GM08714 (cell line): ENCODE results near the gene APRT.

ENCODE experiments used
- H3K4me3 ChIP-seq: fragments of 200-500 bp; sonication (Bioruptor generic); 2 replicates; pipeline ENCODE4 v1.5.1; 2014; ENCODE audit warnings: mild to moderate bottlenecking, low read length, inconsistent platforms
- ZNF274 ChIP-seq: IDR thresholded peaks from 2 replicates; pipeline ENCODE4 v1.6.1; 2012; ENCODE audit warnings: mild to moderate bottlenecking, low read depth, low read length

Gene APRT

DNA sequence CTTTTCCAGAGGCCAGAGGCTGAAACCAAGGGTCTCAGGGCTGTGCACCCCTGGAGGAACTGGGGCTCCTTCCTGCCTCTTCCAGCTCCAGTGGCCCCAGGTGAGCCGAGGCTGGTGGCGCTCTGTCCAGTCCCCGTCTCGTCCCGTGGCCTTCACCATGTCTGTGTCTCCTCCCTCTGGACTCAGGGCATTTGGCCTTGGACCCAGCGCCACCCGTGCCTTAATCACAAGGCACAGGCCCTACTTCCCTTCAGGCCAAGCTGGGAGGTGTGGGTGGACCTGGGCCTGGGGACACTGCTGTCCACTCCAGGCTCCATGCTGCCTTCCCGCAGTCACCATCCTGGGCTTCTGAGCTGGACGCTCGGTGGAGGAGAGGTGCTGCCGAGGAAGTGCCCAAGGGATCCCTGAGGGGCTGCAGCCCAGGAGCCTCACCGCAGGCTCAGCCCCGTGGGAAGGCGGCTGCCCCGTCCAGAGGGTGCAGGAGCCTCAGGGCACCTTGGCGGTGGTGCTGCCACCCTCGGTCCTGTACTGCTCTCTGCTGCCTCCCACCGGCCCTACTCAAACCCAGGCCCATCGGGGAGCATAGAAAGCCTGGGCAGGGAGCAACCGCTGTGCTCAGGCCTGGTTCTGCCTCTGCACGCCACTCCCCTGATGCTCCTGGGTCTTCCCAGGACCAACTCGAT, 9.6 kb upstream of the APRT start:
- no peak overlapping the region for H3K4me3 ChIP-seq
- TF ChIP-seq ZNF274, result no peak

- TF ChIP-seq ZNF274, result no peak
- no peak overlapping the region for H3K4me3 ChIP-seq
Measured at GRCh38 chr16:88820385-88821025, 8.8 kb upstream of the APRT start.

DNA sequence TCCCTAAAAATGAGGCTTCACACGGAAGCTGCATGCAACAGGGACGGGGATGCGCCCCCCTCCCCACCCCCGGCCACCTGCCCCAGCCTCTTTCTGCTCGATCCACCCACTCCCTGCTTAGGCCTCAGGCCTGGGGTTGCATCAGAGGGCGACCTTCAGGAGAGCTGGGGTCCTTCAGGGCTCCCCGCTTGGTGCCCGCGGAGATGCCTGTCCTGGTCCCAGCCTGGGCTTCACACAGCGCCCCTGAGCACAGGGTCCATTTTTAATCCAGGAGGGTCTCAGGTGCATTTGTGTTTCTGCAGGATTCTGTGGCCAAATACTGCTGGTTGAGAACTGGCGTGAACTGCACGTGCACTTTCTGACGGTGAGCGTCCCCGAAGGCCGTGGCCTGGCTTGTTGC, 7.4 kb upstream of the APRT start:
- no peak for TF ChIP-seq ZNF274
- H3K4me3 ChIP-seq, result no peak overlapping the region

DNA sequence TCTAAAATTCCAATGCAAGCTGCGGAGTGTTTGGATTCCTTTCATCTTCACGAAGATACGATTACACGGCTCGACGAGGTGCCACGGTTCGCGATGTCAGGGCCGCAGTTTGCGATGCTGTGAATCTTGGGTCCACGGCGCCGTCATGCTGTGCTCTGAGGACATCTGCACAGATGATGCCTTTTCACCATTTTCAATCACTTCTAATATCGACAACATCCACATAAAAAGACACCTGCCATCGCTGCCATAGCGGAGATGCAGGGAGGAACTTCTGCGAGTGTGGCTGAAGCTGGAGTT, 6.8 kb upstream of the APRT start:
- H3K4me3 ChIP-seq, result no peak overlapping the region
- no peak for TF ChIP-seq ZNF274

- no peak for TF ChIP-seq ZNF274
- no peak overlapping the region for H3K4me3 ChIP-seq
Measured at GRCh38 chr16:88817785-88818574, 6.3 kb upstream of the APRT start.

DNA sequence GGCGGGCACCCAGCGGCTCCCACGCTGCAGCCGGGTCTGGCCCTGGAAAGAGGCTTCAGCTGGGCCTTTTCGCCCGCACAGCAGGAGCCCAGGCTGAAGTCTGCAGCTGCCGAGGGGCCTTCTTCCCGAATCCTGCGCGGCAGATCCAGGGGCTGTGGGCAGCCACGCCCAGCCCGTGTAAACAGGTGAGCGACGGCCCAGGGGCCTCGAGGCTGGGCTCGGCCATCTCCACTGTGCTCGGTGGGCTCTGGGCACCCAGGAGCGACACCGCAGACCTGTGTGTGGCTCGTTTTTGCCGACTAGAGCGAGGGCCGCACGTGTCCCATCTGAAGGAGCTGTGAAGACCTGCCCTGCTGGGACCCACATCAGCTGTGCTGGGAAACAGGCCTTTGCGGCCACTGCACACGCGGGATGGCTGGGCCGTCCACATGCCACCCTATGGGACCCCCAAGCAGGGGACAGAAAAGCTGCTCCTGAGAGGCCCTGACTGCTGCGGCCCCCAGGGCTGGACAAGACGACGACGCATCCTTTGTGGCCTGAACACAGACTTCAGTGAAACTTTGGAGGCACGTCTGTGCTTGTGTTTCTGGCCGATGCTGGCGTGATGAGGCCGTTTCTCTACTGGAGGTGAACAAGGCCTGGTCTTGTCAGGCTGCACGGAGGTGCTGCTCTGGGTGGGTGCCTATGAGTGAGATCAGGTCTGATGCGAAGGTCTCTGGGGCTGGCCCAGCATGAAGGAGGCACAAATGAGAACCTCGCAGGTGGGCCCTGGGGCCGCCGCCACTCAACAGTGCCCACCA, 5.2 kb upstream of the APRT start:
- no peak overlapping the region for H3K4me3 ChIP-seq
- no peak for TF ChIP-seq ZNF274

DNA sequence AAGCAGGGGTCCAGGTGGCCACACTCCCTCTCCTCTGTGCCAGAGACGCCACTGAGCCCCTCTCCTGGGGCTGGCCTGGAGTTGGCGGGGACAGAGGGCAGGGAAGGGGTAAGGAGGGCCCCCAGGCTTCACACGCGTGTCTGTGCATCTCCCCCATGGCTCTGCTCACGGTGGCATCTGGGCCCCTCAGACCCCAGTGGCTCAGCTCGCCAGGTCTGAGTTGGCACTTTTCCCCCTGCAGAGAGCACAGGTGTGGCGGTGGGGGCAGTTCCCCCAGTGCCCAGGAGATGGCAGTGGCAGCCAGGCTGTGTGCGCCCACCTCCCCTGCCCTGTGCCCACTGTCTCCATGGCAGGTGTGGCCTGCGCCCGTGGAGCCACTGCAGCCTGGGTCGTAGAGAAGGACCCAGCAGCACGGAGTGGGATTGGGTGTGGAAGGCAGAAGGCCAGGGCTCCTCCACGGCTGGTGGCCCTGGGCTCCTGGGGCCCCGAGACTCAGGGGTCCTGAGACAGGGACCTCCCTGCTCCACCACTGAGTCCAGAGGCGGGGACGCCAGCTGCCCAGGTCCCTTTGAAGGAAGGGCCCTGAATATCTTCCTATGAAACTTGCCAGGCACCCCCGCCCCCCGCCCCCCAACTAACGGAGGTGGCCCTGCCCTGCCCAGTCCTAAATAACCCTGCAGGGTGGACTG, 4.3 kb upstream of the APRT start:
- no peak overlapping the region for H3K4me3 ChIP-seq
- no peak for TF ChIP-seq ZNF274

DNA sequence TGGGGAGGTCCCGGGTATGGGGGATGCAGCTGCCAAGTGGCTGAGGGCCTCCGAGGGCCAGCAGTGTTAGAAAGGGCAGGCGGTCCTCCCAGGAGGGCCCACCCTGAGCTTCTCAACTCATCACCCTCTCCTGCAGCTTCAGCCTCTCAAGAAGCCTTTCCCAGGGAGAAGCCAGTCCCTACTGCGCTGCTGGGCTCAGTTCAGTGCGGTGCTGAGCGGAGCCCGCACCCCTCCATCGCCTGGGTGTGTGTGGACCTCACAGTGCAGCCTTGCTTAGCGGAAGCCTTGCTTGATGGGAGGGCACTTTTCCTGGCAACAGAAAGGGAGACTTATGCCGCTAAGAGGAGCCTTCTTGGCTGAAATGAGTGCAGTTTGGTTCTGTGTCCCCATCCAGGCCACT, 3.5 kb upstream of the APRT start:
- no peak for TF ChIP-seq ZNF274
- no peak overlapping the region for H3K4me3 ChIP-seq

DNA sequence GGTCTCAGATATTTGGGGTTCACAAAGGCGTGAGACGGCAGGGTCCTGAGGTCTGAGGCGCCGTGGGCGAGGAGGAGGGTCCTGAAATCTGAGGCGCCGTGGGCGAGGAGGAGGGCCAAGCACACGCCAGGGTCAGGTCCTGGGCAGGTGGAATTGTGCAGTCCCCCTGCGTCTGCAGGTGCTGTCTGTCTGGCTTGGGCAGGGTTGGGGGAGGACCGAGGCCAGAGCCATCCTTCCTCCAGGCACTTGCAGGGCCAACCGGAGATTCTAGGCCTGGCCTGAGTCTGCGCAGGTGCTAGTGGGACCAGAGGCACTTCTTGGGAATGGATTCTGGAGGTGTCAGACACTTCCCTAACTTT, 2.4 kb upstream of the APRT start:
- H3K4me3 ChIP-seq, result no peak overlapping the region

DNA sequence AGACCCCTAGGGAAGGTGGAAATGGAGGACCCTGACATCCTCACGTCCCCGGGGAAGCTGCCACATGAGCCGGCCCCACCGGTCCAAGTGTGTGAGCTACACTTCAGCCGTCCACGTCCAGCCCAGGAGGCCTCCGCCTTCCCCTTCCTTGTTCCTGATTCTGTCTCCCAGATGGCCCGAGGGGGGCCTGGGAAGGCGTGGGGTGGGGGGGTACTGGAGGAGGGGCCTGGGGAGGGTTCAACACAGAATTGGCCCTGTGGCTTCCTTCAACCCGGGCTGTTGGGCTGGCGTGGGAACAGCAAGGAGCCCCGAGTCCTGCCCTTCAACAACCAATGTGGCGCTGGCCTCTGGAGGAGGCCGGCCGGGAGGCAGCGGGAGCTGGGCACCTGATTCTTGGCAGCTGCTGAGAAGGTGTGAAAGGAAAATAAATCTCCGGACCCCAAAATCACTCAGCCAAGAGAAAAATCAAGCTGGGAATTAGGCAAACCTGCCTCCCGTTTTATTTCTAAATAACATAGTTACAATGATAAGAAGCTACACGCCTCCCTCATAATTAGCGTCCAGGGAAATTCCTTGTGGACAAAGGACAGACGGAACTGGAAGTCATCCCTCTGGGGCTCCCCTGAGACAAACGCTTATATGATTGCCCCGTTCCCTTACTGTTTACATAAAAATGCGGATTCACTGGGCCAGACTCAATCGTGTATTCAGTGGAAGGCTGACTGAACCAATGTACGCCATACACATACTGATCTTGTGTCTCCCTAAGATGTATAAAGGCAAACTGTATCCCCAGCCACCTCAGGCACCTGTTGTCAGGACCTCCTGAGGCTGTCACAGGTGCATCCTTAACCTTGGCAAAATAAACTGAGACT, 1.8 kb upstream of the APRT start:
- no peak overlapping the region for H3K4me3 ChIP-seq
- no peak for TF ChIP-seq ZNF274

More for the DNA sequence above, 2.4 kb upstream of the APRT start:
- no peak for TF ChIP-seq ZNF274

DNA sequence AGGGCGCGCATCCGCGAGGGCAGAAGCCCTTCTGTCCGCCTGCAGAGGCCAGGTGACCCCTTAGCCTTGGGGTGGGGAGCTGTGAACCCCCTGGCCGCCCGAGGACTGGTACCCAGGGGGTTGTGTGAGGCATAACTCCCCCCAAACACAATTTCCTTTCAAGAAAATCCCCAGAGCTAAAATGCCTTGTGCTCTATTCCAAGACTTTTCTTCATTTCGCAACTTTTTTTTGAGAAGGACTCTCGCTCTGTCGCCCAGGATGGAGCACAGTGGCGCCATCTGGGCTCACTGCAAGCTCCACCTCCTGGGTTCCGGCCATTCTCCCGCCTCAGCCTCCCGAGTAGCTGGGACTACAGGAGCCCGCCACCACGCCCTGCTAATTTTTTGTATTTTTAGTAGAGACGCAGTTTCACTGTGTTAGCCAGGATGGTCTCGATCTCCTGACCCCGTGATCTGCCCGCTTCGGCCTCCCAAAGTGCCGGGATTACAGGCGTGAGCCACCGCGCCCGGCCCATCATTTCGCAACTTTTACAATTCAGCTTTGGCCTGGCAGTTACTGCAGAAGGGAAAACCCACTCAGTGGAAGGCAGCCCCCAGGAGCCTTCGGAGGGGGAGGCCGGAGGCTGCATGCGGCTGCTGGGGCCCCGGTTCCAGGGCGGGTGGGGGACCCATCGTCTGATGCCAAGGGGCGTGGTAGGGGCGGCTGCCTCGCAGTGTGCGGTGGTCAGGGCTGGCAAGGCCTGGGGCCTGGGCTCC, 963 bp upstream of the APRT start:
- no peak for TF ChIP-seq ZNF274
- H3K4me3 ChIP-seq, result peak overlapping the region; percentile 55; the same call in 1 of the 2 replicates
